GM19239 (cell line): ENCODE results near the gene VWA1.
"Not testable (repeated sequence)": the region's sequence is repeated elsewhere in the genome, so short reads cannot be mapped to it uniquely, and the experiment has no call there.

Source experiments
- DNase-seq: peaks from one replicate; pipeline ENCODE4 v3.0.0; 2011; ENCODE audit warnings: low spot score; ENCODE audit not compliant: insufficient read length
- FAIRE-seq: peaks from 2 replicates; lab custom pipeline; 2011; peaks lifted over from hg19 to GRCh38; lab: Jason Lieb, UNC

The VWA1 gene

DNA sequence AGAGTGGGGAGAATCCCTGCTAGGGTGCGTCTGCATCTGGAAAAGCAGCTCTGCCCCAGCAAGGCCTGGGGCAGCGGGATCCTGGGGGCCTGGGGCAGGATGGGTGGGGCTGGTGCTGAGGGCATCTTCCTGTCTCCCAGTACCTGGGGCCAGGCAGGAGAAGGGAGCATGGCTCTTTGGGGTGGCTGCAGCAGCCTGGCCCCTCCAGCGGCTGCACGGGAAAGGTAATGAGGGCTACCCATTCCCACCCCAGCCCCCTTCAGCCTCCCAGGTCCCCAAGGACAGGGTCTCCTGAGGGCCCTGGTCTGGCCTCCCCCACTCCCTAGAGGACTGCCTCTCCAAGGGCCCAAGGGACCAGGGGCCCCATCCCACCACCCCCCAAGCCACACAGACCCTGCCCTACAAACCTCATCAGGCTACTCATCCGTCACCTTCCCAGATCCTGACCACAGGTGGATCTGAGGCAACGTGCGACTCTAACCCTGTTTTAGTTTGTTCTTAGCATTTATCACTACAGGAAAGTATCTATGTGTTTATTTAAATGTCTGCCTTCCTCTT is 13.5 kb upstream of the VWA1 start:
- FAIRE-seq (no peak), DNase-seq (no peak)

DNA sequence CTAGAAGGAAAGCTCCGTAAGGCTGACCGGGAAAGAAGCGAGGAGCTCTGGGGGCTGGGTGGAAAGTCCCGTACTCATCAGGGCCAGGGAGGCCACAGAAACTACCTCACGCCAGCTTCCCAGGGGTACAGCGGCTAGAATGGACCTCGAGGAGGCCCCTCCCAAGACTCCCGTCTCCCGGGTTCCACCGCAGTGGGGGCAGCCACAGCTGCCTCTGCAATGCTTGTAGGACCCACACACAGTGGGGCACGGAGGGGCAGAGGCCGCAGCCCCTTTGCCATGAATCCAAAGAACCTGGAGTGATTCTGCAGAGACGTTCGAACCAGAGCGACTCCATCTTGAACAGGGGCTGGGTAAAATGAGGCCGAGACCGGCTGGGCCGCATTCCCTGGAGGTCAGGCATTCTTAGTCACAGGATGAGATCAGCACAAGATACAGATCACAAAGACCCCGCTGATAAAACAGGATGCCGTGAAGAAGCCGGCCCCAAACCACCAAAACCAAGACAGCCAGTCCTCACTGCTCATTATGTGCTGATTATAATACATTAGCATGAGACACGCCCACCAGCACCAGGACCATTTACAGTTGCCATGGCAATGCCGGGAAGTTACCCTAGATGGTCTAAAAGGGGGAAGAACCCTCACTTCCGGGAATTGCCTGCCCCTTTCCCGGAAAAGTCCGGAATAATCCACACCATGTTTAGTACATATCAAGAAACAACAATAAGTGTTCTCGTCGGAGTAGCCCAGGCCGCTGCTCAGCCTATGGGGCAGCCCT is 12.8 kb upstream of the VWA1 start:
- DNase-seq, result no peak
- no peak for FAIRE-seq

DNA sequence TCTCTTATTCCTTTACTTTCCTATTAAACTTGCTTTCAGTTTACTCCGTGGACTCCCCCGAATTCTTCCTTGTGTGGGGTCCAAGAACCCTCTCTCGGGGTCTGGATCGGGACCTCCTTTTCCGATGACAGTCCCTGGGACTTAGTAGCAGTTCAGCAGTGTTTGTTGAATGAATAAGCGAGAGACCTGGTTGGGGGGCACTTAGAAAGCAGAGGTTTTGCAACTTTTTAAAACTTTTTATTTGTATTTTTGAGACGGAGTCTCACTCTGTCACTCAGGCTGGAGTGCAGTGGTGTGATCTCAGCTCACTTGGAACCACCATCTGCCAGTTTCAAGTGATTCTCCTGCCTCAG is 12.3 kb upstream of the VWA1 start:
- FAIRE-seq, result no peak
- DNase-seq, result no peak

DNA sequence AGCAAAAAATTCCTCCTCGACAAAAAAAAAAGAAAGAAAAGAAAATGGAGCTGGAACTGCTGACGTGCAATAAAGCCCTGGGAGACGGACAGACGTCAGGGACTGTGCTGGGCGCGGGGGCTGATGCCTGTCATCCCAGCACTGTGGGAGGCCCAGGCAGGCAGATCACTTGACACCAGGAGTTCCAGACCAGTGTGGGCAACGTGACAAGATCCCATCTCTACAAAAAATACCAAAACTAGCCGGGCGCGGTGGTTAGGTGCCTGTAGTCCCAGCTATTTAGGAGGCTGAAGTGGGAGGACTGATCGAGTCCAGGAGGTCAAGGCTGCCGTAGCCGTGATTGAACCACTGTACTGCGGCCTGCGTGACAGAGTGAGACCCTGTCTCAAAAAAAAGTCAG is 10.8 kb upstream of the VWA1 start:
- FAIRE-seq, result no peak
- no peak for DNase-seq

DNA sequence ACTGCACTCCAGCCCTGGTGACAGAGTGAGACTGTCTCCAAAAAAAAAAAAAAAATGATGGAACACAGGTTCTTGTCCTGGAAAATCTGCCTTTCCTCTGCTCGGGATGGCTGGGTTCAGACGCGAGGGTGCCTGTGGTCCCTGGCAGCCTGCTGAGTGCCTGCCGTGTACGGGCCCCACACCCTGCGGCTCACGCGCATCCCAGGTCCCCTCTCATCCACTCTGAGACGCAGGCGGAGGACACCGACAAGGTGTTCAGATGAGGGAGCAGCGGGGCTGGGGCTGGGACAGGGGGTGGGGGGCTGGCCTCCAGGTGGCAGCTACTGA is 10.1 kb upstream of the VWA1 start:
- DNase-seq (no peak), FAIRE-seq (no peak)

DNA sequence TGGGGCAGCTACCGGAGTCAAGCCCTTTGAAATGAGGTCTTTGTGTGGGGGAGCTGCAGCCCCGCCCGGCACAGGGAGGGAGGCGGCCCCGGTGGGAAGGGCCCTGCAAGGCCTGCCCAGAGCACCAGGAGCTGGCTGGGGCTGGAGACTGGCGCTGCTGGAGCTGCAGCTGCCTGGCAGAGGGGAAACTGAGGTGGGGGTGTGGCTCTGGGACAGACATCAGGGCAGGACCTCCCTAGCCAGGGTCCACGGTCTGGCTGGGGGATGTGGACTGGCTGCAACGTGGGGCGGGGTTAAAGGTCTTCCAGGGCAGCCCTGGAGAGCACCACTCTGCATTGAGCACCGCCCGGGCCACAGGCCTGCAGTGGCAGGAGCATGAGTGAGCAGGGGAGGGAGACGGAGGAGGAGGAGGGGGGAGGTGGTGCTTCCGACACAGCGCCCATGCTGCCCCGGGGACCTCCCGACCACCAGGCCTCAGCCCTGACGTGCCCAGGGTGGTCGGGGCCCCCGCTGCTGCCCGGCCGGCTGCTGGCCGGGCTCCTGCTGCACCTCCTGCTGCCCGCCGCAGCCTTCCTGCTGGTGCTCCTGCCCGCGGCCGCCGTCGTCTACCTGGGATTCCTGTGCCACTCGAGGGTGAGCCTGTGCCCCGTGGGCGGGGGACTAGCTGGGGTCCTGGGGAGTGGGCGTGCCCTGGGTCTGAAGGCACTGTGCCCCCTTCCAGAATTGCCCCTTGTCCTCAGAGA is 9.6 kb upstream of the VWA1 start:
- DNase-seq, result no peak
- no peak for FAIRE-seq

DNA sequence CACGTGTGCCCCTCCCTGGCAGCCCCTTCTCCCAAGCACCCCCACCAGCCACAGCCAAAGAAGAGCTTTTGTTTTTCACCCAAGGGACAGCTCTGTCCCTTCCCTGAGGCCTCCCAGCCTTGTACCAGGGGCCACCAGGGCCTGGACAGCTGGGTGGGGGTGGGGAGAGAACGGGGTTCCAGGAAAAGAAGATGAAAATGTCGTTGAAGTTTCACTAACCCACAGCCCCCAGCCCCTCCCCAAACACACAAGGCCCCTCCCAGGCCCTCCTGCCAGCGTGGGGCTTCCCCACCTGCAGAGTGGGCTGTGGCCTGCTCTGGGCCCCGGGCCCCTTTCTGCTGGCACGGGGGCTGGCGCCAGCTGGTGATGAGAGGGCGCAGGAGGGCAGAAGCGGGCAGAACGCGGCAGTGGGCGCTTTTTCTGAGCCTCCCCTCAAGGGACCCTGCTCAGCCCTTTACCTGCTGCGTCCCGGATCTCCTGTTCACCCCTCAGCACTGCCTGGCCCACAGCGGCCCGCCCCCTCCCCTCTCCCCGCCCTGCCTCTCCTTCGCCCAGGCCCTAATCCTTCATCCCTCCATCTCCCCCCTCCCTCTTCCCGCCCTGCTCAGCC is 8.9 kb upstream of the VWA1 start:
- FAIRE-seq, result no peak
- DNase-seq, result no peak

DNA sequence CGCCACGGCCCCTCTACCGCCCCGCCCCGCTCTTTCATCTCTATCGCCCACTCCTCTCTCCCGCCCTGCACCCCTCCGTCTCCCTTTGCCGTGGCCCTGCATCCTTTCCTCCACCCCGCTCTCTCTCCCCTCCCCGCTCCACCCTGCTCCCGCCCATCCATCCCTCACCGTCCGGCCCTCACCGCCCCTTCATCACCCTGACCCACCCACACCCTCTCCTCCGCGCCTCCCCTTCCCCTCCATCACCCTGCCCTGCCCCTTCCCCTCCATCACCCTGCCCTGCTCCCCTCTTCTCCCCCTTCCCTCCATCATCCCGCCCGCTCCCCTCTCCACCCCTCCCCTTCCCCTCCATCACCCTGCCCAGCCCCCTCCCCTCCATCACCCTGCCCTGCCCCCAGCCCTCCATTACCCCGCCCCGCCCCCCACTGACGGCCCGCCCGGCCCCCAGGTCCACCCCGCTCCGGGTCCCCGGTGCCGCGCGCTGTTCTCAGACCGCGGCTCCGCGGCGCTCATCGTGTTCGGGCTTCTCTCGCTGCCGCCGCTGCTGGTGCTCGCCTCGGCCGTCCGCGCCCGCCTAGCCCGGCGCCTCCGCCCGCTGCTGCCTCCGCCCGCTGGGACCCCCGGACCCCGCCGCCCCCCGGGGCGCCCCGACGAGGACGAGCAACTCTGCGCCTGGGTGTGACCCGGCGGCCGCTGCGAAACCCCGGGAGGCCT is 8.2 kb upstream of the VWA1 start:
- FAIRE-seq, result no peak
- DNase-seq, result no peak

DNA sequence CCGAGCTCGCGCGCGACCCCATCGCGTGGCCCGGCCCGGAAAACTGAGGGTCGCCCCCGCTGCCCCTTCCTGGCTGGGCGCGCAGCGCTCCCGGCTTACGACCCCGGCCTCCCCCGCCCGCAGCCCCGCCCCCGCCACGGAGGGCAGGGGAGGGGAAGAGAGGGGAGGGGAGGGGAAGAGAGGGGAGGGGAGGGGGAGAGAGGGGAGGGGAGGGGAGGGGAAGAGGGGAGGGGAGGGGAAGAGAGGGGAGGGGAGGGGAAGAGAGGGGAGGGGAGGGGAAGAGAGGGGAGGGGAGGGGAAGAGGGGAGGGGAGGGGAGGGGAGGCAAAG is 7.7 kb upstream of the VWA1 start:
- no peak for FAIRE-seq

DNA sequence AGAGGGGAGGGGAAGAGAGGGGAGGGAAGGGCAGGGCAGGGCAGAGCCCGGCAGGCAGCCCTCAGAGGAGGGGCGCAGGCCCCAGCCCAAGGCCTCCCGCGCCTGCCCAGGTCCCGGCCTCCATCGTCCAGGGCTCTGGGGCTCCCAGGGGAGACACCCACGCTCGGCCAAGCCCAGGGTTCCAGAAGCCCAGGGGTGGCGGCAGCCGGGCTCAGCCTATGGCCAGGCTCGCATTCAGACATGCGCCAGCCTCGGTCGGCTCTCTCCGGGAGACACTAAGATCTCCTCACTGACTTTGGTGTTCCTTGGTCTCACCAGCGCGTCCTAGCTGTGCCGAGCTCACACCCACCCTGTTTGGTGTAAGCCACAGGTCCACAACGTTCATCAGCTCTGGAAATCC is 7.3 kb upstream of the VWA1 start:
- no peak for FAIRE-seq
- no peak for DNase-seq

More for the DNA sequence above, 7.7 kb upstream of the VWA1 start:
- no peak for DNase-seq

DNA sequence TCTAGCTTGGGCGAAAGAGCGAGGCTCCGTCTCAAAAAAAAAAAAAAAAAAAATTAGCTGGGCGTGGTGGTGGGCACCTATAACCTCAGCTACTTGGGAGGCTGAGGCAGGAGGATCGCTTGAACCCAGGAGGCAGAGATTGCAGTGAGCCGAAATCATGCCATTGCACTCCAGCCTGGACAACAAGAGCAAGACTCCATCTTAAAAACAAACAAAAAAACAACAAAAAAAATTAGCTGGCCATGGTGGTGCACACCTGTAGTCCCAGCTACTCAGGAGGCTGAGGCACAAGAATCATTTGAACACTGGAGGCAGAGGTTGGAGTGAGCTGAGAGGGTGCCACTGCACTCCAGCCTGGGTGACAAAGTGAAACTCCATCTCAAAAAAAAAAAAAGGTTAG is 6.5 kb upstream of the VWA1 start:
- FAIRE-seq, DNase-seq: not testable (repeated sequence)

DNA sequence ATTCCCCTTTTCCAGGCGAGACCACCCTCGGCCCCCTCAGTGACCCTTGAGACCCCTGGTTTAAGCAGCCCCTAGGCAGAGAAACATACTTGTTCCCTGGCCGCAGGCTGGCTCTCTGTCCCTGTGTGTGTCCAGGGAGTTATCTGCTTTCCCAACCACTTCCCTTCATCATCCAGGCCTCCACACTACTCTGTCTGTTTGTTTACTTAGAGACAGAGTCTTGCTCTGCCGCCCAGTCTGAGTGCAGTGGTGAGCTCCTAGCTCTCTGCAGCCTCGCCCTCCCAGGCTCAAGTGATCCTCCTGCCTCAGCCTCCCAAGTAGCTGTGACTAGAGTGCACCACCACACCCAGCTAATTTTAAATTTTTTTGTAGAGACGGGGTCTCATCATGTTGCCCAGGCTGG is 5.8 kb upstream of the VWA1 start:
- no peak for FAIRE-seq
- no peak for DNase-seq

DNA sequence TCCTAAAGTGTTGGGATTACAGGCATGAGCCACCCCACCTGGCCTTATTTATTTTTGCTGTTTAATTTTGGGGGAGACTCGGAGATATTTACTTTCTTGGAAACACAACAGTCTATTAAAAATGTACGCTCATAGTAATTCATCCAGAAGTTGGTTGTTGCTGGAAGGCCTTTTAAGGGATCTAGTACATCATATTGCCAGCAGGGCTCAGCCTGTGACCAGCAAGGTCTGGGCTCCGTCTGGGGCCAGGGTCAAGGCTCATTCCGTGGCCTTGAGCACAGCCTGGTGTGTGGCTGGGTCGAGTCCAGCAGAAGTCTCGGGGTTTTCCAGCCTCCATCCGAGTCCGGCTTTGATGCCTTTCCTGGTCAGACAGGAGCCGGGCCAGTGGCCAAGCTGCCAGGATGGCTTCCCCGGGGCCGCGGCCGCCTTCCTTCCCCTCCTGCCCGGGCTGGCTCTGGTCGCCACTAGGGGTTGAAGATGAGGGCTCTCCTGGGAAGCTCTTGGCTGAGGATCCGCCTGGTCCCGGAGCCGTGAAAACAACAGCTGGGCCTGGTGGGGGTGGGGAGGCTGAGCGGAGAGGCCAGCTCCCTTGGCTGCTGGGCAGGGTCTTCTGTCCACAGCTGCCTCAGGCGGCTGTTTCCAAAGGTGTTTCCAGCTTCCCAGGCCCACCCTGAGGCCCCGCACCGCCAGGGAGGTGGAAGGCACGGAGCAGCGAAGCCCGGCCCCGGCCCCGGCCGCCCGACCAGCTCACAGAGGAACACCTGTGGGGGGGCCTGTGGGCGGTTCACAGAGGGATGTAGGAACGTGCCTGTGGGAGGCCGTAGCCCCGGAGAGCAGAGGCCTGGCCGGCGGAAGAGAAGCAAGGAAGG is 5.1 kb upstream of the VWA1 start:
- DNase-seq (no peak), FAIRE-seq (no peak)

DNA sequence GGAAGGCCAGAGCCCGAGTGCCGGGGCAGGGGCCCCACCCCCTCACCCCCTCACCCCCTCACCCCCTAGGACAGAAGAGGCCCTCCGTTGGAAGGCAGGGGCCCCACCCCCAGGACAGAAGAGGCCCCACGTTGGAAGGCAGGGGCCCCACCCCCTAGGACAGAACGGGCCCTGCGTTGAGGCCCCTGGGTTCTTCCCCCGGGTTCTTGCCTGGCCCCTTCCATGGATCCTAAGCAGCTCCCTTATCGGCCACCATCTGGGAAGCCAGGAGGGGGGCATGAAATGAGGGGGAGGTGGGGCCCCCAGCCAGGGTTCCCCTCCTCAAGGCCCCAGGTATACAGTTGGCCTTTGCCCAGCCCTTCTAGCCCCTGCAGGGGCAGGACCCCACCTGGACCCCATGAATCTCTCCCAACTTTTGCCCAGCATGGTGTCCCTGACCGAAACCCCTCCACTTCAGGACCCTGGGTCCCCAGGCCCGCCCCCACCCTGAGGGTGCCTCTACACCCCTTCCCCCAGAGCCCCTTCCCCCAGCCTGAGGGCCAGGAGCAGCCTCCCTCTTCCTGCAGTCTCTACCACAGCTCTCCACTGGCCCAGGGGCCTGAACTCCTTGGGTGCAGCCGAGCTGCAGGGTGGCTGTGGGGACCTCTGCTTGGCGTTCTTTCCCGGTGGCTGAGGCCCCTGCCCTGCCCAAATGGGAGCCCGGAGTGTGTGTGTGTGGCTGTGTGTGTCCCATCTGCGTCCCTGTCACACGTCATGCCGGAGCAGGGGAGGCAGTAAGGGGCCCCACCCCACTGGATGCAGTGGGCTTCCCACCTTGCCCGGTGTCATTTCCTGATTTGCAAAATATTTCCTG is 4.3 kb upstream of the VWA1 start:
- DNase-seq, result no peak
- FAIRE-seq, result no peak

DNA sequence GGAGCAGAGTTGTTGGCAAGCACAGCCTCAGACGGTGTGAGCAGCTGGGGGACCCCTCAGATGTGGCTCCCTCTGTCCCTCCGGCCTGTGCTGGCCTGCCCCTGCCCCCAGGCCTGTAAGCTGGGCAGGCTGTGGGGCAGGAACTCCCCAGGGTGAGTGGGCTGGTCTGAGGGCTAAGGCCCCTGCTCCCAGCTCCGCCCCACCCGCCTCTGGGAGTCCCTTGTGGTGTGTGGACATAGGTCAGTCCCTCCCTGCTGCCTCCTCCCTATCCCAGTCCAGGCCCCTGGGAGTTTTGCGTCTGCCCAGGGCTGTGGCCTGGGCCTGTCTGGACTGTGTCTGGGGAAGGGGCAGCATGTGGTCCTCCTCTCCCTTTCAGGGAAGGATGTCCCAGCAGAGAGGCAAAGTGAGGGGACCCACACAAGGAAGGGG is 3.6 kb upstream of the VWA1 start:
- peak; percentile 14 for DNase-seq
- FAIRE-seq, result no peak

DNA sequence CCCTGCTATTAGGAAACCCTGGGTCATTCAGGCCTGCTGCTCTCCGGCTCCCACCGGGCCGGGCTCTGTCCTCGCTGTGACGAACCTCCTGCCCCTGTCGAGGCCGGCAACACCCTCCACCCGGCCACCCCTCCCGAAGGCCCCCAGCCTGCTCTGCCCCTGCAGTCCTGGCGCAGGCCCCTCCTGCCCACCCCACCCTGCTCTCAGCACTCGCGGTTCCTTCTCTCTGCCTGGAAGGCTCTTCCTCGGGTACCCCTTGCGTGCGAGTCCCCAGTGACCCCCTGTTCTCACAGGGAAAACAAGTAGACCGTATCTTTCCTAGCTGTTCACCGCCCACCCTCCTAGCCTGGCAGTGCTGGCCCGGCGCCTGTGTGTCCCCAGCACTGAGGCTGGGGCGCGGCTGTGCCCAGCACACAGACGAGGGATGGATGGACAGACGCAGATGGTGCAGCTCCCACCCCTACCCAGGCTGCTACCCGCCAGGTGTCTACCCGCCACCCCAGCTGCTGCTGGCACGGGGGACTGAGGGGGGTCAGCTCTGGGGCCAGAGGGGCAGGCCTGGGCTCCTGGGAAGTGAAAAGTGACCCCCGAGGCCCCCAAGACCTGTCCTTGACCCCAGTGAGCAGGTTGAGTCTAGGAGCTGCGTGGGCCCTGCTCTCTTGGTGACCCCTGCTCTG is 3.1 kb upstream of the VWA1 start:
- no peak for DNase-seq
- no peak for FAIRE-seq

DNA sequence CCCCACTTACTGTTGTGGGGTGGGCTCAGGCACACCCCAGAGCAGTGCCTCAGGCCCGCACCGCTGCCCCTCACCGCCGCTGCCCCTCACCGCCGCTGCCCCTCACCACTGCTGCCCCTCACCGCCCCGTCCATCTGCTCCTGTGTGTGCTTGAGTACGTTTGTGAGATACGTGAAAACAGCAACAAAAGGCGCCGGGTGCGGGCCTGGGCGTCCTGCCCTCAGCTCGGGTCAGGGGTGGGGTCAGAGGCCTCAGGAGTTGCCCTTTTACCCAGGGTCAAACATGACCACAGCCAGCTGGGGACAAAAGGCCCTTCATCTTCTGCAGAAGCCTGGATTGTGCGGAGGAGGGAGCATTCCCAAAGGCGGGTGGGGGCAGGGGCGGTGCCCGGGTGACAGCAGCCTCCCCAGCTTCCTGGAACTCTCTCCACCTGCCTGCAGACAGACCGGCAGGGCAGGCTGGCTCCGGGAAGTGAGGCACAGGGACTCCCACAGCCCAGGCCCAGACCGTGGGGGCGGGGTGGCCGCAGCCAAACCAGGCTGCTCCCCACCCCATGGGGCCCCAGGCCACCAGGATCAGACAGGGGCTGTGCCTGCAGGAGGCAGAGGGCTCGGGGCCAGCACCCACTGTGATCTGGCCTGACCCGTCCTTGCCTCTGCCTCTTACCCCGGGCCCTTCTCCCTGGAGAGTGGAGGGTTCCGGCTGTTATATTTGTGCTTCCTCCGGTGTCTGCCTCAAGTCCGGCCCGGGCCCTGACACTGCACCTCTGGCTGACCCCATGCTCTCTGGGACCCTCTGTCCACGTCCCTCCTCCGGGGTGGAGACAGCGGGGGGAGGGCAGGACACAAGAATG is 2.3 kb upstream of the VWA1 start:
- DNase-seq (peak; percentile 55), FAIRE-seq (peak; percentile 56)

DNA sequence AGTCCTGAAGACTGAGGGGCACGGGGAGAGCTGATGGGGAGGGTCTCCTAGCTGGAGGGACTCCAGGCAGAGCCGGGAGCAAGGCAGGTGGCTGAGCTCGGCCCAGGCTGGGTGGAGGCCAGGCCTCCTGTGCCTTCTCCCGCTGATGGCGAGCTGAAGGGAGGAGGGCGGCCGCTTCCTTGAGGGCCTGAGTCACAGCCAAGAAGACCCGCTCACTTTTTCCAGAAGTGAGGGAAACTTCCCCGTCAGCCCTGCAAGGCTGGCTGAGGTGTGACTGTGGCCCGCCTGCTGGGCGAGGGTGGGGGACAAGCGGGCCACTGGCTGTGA is 1.7 kb upstream of the VWA1 start:
- FAIRE-seq, result no peak
- DNase-seq, result peak; percentile 50
